ENCODE data around the gene NUB1.

DNA sequence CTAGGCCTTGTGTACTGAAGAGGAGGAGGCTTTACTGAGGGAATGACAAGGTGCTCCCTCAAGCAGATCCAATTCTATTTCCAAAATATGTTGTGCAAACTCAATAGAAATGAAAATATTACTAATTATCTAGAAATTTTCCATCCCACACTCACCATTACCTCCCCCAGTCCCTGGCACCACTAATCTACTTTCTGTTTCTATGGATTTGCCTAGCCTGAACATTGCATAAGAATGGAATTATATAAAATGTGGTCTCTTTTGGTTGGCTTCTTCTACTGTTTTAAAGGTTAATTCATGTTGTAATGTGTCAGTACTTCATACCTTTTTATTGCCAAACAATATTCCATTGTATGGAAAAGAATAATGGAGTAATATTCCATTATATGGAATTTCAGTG lies 18.7 kb upstream of the NUB1 start:
- TF ChIP-seq, protein P1, sequence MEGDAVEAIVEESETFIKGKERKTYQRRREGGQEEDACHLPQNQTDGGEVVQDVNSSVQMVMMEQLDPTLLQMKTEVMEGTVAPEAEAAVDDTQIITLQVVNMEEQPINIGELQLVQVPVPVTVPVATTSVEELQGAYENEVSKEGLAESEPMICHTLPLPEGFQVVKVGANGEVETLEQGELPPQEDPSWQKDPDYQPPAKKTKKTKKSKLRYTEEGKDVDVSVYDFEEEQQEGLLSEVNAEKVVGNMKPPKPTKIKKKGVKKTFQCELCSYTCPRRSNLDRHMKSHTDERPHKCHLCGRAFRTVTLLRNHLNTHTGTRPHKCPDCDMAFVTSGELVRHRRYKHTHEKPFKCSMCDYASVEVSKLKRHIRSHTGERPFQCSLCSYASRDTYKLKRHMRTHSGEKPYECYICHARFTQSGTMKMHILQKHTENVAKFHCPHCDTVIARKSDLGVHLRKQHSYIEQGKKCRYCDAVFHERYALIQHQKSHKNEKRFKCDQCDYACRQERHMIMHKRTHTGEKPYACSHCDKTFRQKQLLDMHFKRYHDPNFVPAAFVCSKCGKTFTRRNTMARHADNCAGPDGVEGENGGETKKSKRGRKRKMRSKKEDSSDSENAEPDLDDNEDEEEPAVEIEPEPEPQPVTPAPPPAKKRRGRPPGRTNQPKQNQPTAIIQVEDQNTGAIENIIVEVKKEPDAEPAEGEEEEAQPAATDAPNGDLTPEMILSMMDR (IDR thresholded peaks at IDR 0.05): no peak
- TF ChIP-seq POLR2A (IDR thresholded peaks at IDR 0.05): no peak
